Measurements from ENCODE around the gene FCGBP.
"Not testable (repeated sequence)": the region's sequence is repeated elsewhere in the genome, so short reads cannot be mapped to it uniquely, and the experiment has no call there.

The FCGBP gene

GRCh38 chr19:39915848-39916215 is 18.6 kb downstream of the FCGBP start:
- Mint-ChIP-seq H3K4me1 (peaks cover 12% of the 10 kb centered on the region), H3K4me3 (no peak overlapping the region), H3K27ac (no peak overlapping the region), H3K36me3 (no peaks in the 10 kb centered on the region), H3K9me3 (no peaks in the 10 kb centered on the region)
- peak in 1 of 2 donors; percentile 23 for DNase-seq (ENCODE audit: low spot score in 2 of 2)
- no peak for ATAC-seq

GRCh38 chr19:39915101-39915847 is 19.2 kb downstream of the FCGBP start:
- peaks cover 12% of the 10 kb centered on the region for H3K4me1 Mint-ChIP-seq
- no peak overlapping the region for H3K4me3 Mint-ChIP-seq
- no peaks in the 10 kb centered on the region for H3K9me3 Mint-ChIP-seq
- H3K27ac Mint-ChIP-seq, result no peak overlapping the region
- DNase-seq (ENCODE audit: low spot score in 2 of 2) (peak in 1 of 2 donors; percentile 26), ATAC-seq (no peak)
- no peaks in the 10 kb centered on the region for H3K36me3 Mint-ChIP-seq

GRCh38 chr19:39913682-39914333 is 20.6 kb downstream of the FCGBP start:
- DNase-seq (ENCODE audit: low spot score in 2 of 2), result peak in 1 of 2 donors; percentile 38
- no peak overlapping the region for H3K4me3 Mint-ChIP-seq
- H3K36me3 Mint-ChIP-seq, result no peaks in the 10 kb centered on the region
- H3K9me3 Mint-ChIP-seq, result no peaks in the 10 kb centered on the region
- H3K4me1 Mint-ChIP-seq, result peaks cover 12% of the 10 kb centered on the region
- no peak overlapping the region for H3K27ac Mint-ChIP-seq
- no peak for ATAC-seq

GRCh38 chr19:39908803-39909202 is 25.6 kb downstream of the FCGBP start:
- H3K36me3 Mint-ChIP-seq, result no peaks in the 10 kb centered on the region
- DNase-seq (ENCODE audit: low spot score in 2 of 2) (no peak), ATAC-seq (no peak)
- H3K4me3 Mint-ChIP-seq, result no peak overlapping the region
- H3K9me3 Mint-ChIP-seq, result no peaks in the 10 kb centered on the region
- peaks cover 5% of the 10 kb centered on the region for H3K4me1 Mint-ChIP-seq
- H3K27ac Mint-ChIP-seq, result no peak overlapping the region

GRCh38 chr19:39906820-39907611 is 27.4 kb downstream of the FCGBP start:
- DNase-seq (ENCODE audit: low spot score in 2 of 2), result no peak
- peak overlapping the region; percentile 9 for H3K27ac Mint-ChIP-seq
- H3K4me1 Mint-ChIP-seq, result peaks cover 5% of the 10 kb centered on the region
- no peak overlapping the region for H3K4me3 Mint-ChIP-seq
- H3K36me3 Mint-ChIP-seq, result no peaks in the 10 kb centered on the region
- no peaks in the 10 kb centered on the region for H3K9me3 Mint-ChIP-seq
- ATAC-seq, result no peak

GRCh38 chr19:39906283-39906682 is 28.2 kb downstream of the FCGBP start:
- DNase-seq (ENCODE audit: low spot score in 2 of 2), result no peak
- H3K4me3 Mint-ChIP-seq, result no peak overlapping the region
- H3K9me3 Mint-ChIP-seq, result no peaks in the 10 kb centered on the region
- ATAC-seq, result no peak
- peaks cover 5% of the 10 kb centered on the region for H3K4me1 Mint-ChIP-seq
- H3K36me3 Mint-ChIP-seq, result no peaks in the 10 kb centered on the region
- no peak overlapping the region for H3K27ac Mint-ChIP-seq

- ATAC-seq; H3K27ac Mint-ChIP-seq; H3K4me3 Mint-ChIP-seq; H3K4me1 Mint-ChIP-seq; H3K36me3 Mint-ChIP-seq; DNase-seq (ENCODE audit: low spot score in 2 of 2); H3K9me3 Mint-ChIP-seq: not testable (repeated sequence)
These were observed 30.8 kb downstream of the FCGBP start for GRCh38 chr19:39903486-39904091.

- not testable (repeated sequence) for H3K36me3 Mint-ChIP-seq; DNase-seq (ENCODE audit: low spot score in 2 of 2); H3K4me3 Mint-ChIP-seq; H3K9me3 Mint-ChIP-seq; ATAC-seq; H3K4me1 Mint-ChIP-seq; H3K27ac Mint-ChIP-seq
These were observed 32.1 kb downstream of the FCGBP start for GRCh38 chr19:39902326-39902725.

- H3K36me3 Mint-ChIP-seq; H3K4me1 Mint-ChIP-seq; H3K4me3 Mint-ChIP-seq; DNase-seq (ENCODE audit: low spot score in 2 of 2); H3K27ac Mint-ChIP-seq; H3K9me3 Mint-ChIP-seq; ATAC-seq: not testable (repeated sequence)
These were observed 32.8 kb downstream of the FCGBP start for GRCh38 chr19:39901681-39902080.

- H3K4me1 Mint-ChIP-seq; H3K4me3 Mint-ChIP-seq; H3K9me3 Mint-ChIP-seq; ATAC-seq; H3K36me3 Mint-ChIP-seq; DNase-seq (ENCODE audit: low spot score in 2 of 2): not testable (repeated sequence)
- H3K27ac Mint-ChIP-seq, result peak overlapping the region; percentile 48
These were observed 35.6 kb downstream of the FCGBP start for GRCh38 chr19:39898858-39899257.

GRCh38 chr19:39897511-39898245 is 36.8 kb downstream of the FCGBP start:
- not testable (repeated sequence) for H3K9me3 Mint-ChIP-seq, H3K36me3 Mint-ChIP-seq, H3K4me3 Mint-ChIP-seq, H3K27ac Mint-ChIP-seq, H3K4me1 Mint-ChIP-seq
- DNase-seq (ENCODE audit: low spot score in 2 of 2) (peak; percentile 53 to 72), ATAC-seq (peak; percentile 81)

GRCh38 chr19:39895096-39895495 is 39.3 kb downstream of the FCGBP start:
- not testable (repeated sequence) for H3K4me1 Mint-ChIP-seq, H3K4me3 Mint-ChIP-seq

GRCh38 chr19:39894236-39894606 is 40.2 kb downstream of the FCGBP start:
- H3K36me3 Mint-ChIP-seq; H3K4me3 Mint-ChIP-seq; H3K9me3 Mint-ChIP-seq; ATAC-seq; H3K4me1 Mint-ChIP-seq; DNase-seq (ENCODE audit: low spot score in 2 of 2): not testable (repeated sequence)
- peak overlapping the region; percentile 46 for H3K27ac Mint-ChIP-seq

More at GRCh38 chr19:39895096-39895495, 39.3 kb downstream of the FCGBP start:
- ATAC-seq; H3K36me3 Mint-ChIP-seq; H3K9me3 Mint-ChIP-seq; DNase-seq (ENCODE audit: low spot score in 2 of 2): not testable (repeated sequence)
- H3K27ac Mint-ChIP-seq, result peak overlapping the region; percentile 46

GRCh38 chr19:39893366-39894235 is 40.8 kb downstream of the FCGBP start:
- H3K27ac Mint-ChIP-seq, result peak overlapping the region; percentile 2
- H3K9me3 Mint-ChIP-seq, ATAC-seq, H3K4me1 Mint-ChIP-seq, H3K4me3 Mint-ChIP-seq, H3K36me3 Mint-ChIP-seq: not testable (repeated sequence)
- DNase-seq (ENCODE audit: low spot score in 2 of 2), result peak in 1 of 2 donors; percentile 65
